SK-N-SH treated with all-trans-retinoic acid at 6 μM for 48 hours (cell line): ENCODE results near the gene FANCI.

Experiments used
- ARNTL ChIP-seq: fragments of 450-650 bp; formaldehyde crosslinking; IDR thresholded peaks from 2 replicates; pipeline ENCODE4 v1.5.0; 2020; ENCODE audit warnings: low read depth, mild to moderate bottlenecking, moderate library complexity, borderline replicate concordance
- CREB5 ChIP-seq: fragments of 250-450 bp; sonication (Bioruptor Pico); IDR thresholded peaks from 2 replicates; pipeline ENCODE4 v1.5.1; 2020; ENCODE audit warnings: low read depth, mild to moderate bottlenecking, moderate library complexity
- CSDC2 ChIP-seq: fragments of 250-450 bp; sonication (Bioruptor Pico); IDR thresholded peaks from 2 replicates; pipeline ENCODE4 v1.5.0; 2020; ENCODE audit warnings: mild to moderate bottlenecking, moderate library complexity
- ESRRG ChIP-seq: fragments of 250-450 bp; sonication (Bioruptor Pico); IDR thresholded peaks from 2 replicates; pipeline ENCODE4 v1.6.1; 2021; ENCODE audit warnings: mild to moderate bottlenecking
- OSR1 ChIP-seq: fragments of 250-450 bp; sonication (Bioruptor Pico); IDR thresholded peaks from 2 replicates; pipeline ENCODE4 v1.8.0; 2022; ENCODE audit warnings: moderate library complexity, mild to moderate bottlenecking, inconsistent platforms
- PATZ1 ChIP-seq: fragments of 250-450 bp; sonication (Bioruptor Pico); IDR thresholded peaks from 2 replicates; pipeline ENCODE4 v1.8.0; 2020; ENCODE audit warnings: mild to moderate bottlenecking, moderate library complexity, borderline replicate concordance
- TOX ChIP-seq: fragments of 250-450 bp; sonication (Bioruptor Pico); IDR thresholded peaks from 2 replicates; pipeline ENCODE4 v1.8.0; 2021; ENCODE audit warnings: mild to moderate bottlenecking, moderate library complexity, borderline replicate concordance
- ZFP3 ChIP-seq: fragments of 250-450 bp; sonication (Bioruptor Pico); IDR thresholded peaks from 2 replicates; pipeline ENCODE4 v1.5.0; 2020; ENCODE audit warnings: mild to moderate bottlenecking, moderate library complexity
- ZFP30 ChIP-seq: fragments of 450-650 bp; formaldehyde crosslinking; IDR thresholded peaks from 2 replicates; pipeline ENCODE4 v1.5.0; 2022; ENCODE audit warnings: mild to moderate bottlenecking, moderate library complexity
- ZNF70 ChIP-seq: fragments of 450-650 bp; formaldehyde crosslinking; IDR thresholded peaks from 2 replicates; pipeline ENCODE4 v1.5.0; 2020; ENCODE audit warnings: mild to moderate bottlenecking, moderate library complexity

- TF ChIP-seq ESRRG (CRISPR knock-in tag) (no peak), ZNF70 (no peak), TOX (no peak), PATZ1 (CRISPR knock-in tag) (no peak), ARNTL (CRISPR knock-in tag) (no peak), ZFP3 (CRISPR knock-in tag) (no peak), OSR1 (CRISPR knock-in tag) (no peak), CREB5 (CRISPR knock-in tag) (no peak), CSDC2 (CRISPR knock-in tag) (no peak), ZFP30 (CRISPR knock-in tag) (no peak)
Measured at GRCh38 chr15:89338036-89338435, 94.3 kb downstream of the FANCI start.
